Lower lobe of right lung (tissue), 2 donors: ENCODE measurements around the gene PXYLP1. TPM values are rescaled to one million over a fixed set of nuclear protein-coding genes. Genes with fewer than 3 reads are reported as not detected.

Source experiments
- ATAC-seq, 2 donors: fragments of 200-7000 bp; cut with Tn5 transposase; one replicate each; pipeline ENCODE4 v1.9.1; 2020 to 2022; ENCODE audit warnings: mild to moderate bottlenecking in 2 of 2, moderate library complexity in 2 of 2
- DNase-seq: peaks from one replicate; pipeline ENCODE4 v3.0.0-alpha.2; 2020
- H3K27ac ChIP-seq: fragments of 200-600 bp; one replicate; pipeline ENCODE4 v1.8.0; 2022
- H3K27me3 ChIP-seq: fragments of 200-600 bp; one replicate; pipeline ENCODE4 v1.8.0; 2022; ENCODE audit warnings: low read depth
- H3K36me3 ChIP-seq: fragments of 200-600 bp; one replicate; pipeline ENCODE4 v1.8.0; 2022; ENCODE audit warnings: mild to moderate bottlenecking
- H3K4me1 ChIP-seq: fragments of 200-600 bp; one replicate; pipeline ENCODE4 v1.8.0; 2022
- H3K4me3 ChIP-seq: fragments of 200-600 bp; one replicate; pipeline ENCODE4 v1.8.0; 2022; ENCODE audit warnings: mild to moderate bottlenecking
- H3K9me3 ChIP-seq: fragments of 200-600 bp; one replicate; pipeline ENCODE4 v1.8.0; 2022
- intact Hi-C: fragments of 100-400 bp; cut with DNase I; formaldehyde crosslinking; loops from one replicate; pipeline ENCODE4 v1.11.0; 2022
- total RNA-seq: library from RNA; stranded (reverse); fragmentation: NEBNext Ultra II Directional; extraction: Animal tissue kit (Norgen Biotek cat#: 25700); gene quantifications from one replicate; pipeline ENCODE4 v1.2.1, GENCODE V29; 2021
- TF ChIP-seq, protein P1 (sequence below): fragments of 200-600 bp; IDR thresholded peaks from one replicate; pipeline ENCODE4 v1.8.0; 2022; ENCODE audit warnings: antibody characterized with exemption, mild to moderate bottlenecking
- donor health status: DM: no; HTN: yes; CAD: no; lungs with severe emphysema.

The PXYLP1 gene
- total RNA-seq, 1 donor from 2014 or later = 8.9 TPM

DNA sequence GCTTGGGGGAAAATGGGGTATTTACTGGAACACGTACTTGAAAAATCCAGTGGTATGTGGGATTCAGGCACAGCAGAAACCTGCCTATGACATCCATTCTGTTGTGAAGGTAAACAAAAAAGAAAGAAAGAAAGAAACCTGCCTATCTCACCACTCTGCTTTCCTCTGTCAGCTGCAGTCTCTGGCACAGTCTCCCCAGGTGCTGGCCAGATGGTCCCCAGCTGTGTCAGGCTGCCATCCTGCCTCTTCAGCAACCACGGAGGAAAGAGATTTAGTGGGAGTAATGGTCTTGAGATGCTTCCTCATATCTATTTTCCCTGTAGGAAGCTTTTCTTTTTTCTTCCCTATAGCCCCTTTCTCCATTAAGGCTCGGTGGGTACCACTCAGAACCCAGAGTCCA is 2.5 kb upstream of the PXYLP1 start:
- Histone ChIP-seq H3K4me3 (no peak overlapping the region), H3K27ac (no peak overlapping the region), H3K36me3 (no peaks in the 10 kb centered on the region), H3K27me3 (no peaks in the 10 kb centered on the region), H3K9me3 (no peaks in the 10 kb centered on the region), H3K4me1 (peaks cover 19% of the 10 kb centered on the region)
- DNase-seq = no peak
- intact Hi-C loops = no loop called here
- TF ChIP-seq, protein P1, sequence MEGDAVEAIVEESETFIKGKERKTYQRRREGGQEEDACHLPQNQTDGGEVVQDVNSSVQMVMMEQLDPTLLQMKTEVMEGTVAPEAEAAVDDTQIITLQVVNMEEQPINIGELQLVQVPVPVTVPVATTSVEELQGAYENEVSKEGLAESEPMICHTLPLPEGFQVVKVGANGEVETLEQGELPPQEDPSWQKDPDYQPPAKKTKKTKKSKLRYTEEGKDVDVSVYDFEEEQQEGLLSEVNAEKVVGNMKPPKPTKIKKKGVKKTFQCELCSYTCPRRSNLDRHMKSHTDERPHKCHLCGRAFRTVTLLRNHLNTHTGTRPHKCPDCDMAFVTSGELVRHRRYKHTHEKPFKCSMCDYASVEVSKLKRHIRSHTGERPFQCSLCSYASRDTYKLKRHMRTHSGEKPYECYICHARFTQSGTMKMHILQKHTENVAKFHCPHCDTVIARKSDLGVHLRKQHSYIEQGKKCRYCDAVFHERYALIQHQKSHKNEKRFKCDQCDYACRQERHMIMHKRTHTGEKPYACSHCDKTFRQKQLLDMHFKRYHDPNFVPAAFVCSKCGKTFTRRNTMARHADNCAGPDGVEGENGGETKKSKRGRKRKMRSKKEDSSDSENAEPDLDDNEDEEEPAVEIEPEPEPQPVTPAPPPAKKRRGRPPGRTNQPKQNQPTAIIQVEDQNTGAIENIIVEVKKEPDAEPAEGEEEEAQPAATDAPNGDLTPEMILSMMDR = no peak
- no peak for ATAC-seq

DNA sequence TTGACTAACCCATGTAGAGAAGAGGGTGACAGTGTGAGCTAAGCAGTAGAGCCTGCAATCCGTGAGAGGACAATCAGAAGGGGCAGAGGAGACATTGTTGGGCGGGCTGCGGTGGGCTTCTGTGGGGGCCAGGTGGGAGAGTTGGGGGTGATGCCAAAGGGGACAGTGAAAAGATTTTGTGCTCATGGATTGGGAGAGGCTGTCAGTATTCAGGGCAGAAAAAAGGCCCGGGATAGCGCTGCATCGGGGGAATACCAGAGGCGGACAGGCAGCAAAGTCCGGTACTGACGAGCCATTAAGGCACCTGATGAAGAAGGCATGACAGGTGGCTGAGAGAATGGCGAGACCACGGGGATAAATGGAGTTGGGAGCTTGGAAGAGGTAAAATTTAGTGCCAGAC is 1.3 kb upstream of the PXYLP1 start:
- DNase-seq = no peak
- Histone ChIP-seq H3K9me3 (no peaks in the 10 kb centered on the region), H3K27ac (no peak overlapping the region), H3K27me3 (no peaks in the 10 kb centered on the region), H3K36me3 (no peaks in the 10 kb centered on the region), H3K4me1 (peaks cover 22% of the 10 kb centered on the region), H3K4me3 (no peak overlapping the region)
- intact Hi-C loops = no loop called here
- ATAC-seq = no peak
- TF ChIP-seq, protein P1 = no peak

- peak overlapping the region; percentile 69 for H3K27ac ChIP-seq
- TF ChIP-seq, protein P1 = no peak
- DNase-seq = peak; percentile 72
Observed at GRCh38 chr3:141231952-141232823, 563 bp downstream of the PXYLP1 start.

DNA sequence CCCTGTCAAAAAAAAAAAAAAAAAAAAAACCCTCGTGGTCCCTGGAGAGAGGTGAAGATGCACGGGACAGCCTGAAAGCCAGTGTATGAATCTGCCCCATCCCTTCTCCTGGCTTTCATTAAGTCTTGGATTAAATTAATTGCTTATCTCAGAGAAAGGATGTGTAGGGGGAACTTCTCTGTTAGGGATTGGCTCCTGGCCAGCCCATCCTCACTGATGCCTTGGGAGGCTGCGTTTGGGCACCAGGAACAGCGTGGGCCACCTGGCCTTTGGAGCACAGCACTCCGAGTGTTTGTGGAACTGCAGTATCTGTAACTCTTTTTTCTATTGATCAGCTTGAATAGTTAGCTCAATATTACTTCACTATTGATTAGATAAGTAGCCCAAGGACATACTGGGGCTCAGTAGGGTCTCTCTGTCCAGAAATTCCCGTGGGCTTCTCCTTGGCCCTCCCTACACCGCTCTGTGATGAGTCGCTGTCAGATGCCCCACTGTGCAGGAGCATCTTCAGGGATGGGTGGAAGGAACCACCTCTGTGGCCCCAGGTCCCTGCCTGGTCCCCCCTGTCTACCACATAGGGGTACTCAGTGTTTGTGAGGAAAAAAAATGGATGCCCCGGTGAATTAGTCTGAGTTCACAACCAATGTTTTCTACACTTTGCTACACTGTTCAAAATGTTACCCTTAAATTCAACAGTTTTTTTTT is 2.0 kb downstream of the PXYLP1 start:
- no peaks in the 10 kb centered on the region for H3K9me3 ChIP-seq
- H3K27ac ChIP-seq = no peak overlapping the region
- no peaks in the 10 kb centered on the region for H3K36me3 ChIP-seq
- ATAC-seq = no peak
- no peaks in the 10 kb centered on the region for H3K27me3 ChIP-seq
- TF ChIP-seq, protein P1 = no peak
- H3K4me3 ChIP-seq = no peak overlapping the region
- DNase-seq = no peak
- peaks cover 22% of the 10 kb centered on the region for H3K4me1 ChIP-seq
- intact Hi-C loops = no loop called here

More at GRCh38 chr3:141231952-141232823, 563 bp downstream of the PXYLP1 start:
- H3K27me3 ChIP-seq = no peaks in the 10 kb centered on the region
- peak; percentile 64 to 78 for ATAC-seq
- peak overlapping the region; percentile 80 for H3K4me3 ChIP-seq
- intact Hi-C loops = no loop called here
- H3K9me3 ChIP-seq = no peaks in the 10 kb centered on the region
- H3K4me1 ChIP-seq = peaks cover 22% of the 10 kb centered on the region
- H3K36me3 ChIP-seq = no peaks in the 10 kb centered on the region

DNA sequence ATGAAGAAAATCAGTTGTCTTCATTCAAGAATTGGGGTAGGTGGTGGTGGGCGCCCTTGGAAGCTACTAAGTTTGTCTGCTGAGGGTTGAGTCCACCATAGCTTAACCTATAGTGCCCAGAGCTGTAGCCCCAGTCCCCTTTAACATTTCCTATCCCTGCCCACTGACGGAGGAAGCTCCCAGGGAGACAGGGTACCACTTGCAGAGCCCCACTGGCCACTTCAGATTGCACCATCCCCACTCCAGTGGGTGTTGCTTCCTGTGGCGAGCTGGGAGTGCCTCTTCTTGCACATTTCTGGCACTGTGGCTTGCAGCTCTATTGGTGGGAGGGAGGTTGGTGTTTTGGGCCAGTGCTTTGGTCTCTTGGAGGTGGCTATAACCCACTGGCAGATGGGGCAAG is 2.7 kb downstream of the PXYLP1 start:
- TF ChIP-seq, protein P1 = no peak
- no peaks in the 10 kb centered on the region for H3K36me3 ChIP-seq
- no peak overlapping the region for H3K27ac ChIP-seq
- no peaks in the 10 kb centered on the region for H3K27me3 ChIP-seq
- intact Hi-C loops = no loop called here
- no peak overlapping the region for H3K4me3 ChIP-seq
- peak; percentile 66 for DNase-seq
- H3K9me3 ChIP-seq = no peaks in the 10 kb centered on the region
- no peak for ATAC-seq
- peaks cover 22% of the 10 kb centered on the region for H3K4me1 ChIP-seq
